Retinal pigment epithelial cell (primary cell): ENCODE measurements around the gene CYP4V2.
A peak's percentile ranks its signal among the peaks of the same experiment; 100 is the strongest.

Experiments
- DNase-seq: peaks from one replicate; pipeline ENCODE4 v3.0.0-alpha.2; 2010; ENCODE audit warnings: low read depth
- H3K4me3 ChIP-seq: 2 replicates; pipeline ENCODE4 v1.5.1; 2011; ENCODE audit warnings: mild to moderate bottlenecking, low read length, control low read depth, moderate library complexity
- TF ChIP-seq, protein P1 (sequence below): conservative IDR thresholded peaks from 2 replicates; pipeline ENCODE4 v1.5.1; 2011; ENCODE audit warnings: low read depth, low read length, control low read depth, inconsistent platforms

Gene CYP4V2

DNA sequence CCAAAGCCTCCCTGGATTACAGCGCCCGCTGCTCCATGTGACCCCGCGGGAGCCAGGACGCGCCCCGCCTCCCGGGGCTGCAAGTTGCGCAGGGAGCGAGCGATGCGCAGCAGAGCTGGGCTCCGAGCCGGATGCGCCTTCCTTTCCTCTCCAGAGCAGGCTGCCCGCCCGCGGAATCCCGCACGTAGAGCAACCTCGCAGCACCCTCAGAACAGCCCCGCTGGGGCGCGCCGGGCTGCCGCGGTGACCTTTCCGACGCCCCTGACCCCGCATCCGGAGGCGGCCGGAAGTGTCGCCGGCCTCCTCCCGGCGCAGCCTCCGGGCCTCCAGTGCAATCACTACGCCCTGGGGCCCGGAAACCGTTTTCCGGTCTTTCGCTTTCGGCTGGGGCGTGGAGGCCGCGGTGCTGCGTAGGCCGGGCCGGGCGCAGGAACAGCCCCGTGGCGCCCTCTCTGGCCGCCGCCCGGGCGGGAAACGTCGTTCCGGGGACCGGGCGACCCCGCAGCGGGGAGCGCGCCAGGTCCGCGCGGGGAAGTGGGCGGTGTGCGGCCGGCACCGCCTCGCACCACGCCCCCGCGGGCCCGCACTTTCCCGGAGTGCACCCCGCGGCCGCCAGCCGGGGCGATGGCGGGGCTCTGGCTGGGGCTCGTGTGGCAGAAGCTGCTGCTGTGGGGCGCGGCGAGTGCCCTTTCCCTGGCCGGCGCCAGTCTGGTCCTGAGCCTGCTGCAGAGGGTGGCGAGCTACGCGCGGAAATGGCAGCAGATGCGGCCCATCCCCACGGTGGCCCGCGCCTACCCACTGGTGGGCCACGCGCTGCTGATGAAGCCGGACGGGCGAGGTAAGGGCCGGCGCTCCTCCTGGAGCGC lies at the start of gene CYP4V2:
Gene CYP4V2 (plus strand): TSS at position 368 of the 866 bp plus-strand sequence. CDS start 257 bp downstream, at position 625.
- TF ChIP-seq, protein P1, sequence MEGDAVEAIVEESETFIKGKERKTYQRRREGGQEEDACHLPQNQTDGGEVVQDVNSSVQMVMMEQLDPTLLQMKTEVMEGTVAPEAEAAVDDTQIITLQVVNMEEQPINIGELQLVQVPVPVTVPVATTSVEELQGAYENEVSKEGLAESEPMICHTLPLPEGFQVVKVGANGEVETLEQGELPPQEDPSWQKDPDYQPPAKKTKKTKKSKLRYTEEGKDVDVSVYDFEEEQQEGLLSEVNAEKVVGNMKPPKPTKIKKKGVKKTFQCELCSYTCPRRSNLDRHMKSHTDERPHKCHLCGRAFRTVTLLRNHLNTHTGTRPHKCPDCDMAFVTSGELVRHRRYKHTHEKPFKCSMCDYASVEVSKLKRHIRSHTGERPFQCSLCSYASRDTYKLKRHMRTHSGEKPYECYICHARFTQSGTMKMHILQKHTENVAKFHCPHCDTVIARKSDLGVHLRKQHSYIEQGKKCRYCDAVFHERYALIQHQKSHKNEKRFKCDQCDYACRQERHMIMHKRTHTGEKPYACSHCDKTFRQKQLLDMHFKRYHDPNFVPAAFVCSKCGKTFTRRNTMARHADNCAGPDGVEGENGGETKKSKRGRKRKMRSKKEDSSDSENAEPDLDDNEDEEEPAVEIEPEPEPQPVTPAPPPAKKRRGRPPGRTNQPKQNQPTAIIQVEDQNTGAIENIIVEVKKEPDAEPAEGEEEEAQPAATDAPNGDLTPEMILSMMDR: no peak

DNA sequence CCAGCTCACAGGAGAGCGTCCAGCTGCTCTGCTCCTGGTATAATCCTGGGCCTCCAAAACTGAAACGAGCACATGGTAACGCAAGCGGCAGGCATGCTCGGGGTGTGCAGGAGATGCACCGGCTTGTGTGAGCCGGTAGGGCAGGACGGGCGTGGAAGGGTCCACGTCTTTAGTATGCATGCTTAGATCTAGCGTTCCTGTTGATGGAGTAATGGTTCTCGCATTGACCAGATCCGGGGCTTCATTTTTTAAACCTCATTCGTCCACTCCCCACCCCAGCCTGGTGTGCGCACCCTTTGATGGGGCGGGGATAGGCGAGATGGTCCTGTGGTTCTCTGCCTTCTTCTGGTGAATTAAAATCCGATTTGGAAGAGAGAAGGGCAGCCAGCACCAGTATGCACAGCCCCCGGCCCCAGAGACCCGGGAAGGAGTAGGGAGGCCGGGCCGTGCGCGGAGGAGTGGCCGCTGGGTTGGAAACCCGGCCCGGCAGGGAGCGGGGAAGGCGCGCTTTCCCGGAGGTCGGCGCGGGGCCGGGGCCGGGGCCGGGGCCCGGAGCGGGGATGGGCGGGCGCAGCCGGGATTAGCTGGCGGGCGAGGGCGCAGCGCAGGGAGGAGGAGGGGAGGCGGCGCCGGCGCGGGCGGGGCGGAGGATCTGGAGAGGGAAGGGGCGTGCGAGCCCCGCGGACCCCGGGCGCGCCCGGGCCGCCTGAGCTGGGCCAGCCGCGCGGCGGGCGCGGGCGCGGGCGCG lies 47.0 kb upstream of the CYP4V2 start:
- H3K4me3 ChIP-seq: peak overlapping the region; percentile 58
- no peak for DNase-seq

More for the DNA sequence above, at the start of gene CYP4V2:
- DNase-seq: no peak
- peak within 1 kb of the TSS; percentile 77 for H3K4me3 ChIP-seq

DNA sequence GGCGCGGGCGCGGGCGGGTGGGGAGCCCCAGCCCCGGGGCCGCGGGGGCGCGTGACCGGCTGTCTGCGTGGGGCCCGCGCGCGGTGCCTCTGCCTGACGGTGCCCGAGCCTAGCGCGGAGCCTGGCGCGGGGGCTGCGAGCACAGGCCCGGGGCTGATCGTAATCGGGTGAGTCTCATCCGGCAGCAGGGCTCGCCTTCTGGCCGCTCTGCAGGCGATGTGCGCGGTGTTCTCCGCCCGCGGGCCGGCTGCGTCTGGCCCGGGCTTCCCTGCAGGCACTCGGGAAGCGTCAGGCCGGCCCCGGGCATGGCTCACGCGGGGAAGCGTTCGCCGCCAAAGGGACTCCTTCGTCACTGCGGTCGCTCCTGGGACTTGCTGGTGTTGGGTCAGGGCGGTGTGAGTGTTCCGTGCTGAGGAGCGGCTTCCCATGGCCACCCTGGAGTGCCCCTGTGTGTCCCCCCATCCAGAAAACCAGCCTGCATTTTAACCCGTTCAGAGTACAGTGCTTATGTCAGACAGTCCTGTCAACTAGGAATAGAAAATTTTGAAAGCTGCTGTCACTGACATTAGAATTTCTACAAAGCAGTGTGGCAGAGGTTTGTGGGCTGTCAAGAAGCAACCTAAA lies 46.3 kb upstream of the CYP4V2 start:
- peak overlapping the region; percentile 54 for H3K4me3 ChIP-seq
- DNase-seq: no peak

More for the DNA sequence above, 47.0 kb upstream of the CYP4V2 start:
- TF ChIP-seq, protein P1: peak; percentile 6

DNA sequence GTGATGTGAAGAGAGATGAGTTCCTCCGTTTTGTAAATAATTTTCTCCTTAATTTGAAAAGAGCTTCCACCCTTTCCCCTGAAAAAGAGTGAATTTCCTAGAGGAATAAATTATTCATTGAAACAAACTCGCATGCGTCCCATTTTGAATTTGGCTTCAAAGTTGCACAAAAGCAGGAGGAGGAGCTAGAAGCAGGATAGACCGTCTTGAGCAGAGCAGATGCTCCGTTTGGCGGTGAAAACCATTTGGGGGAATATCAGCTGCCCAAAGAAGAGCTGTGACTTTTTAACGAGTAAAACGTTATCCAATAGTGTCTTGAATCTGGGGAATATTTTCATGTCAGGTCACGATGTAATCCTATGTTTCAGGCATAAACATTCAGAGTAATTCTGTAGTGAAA lies 44.9 kb upstream of the CYP4V2 start:
- no peak overlapping the region for H3K4me3 ChIP-seq
- TF ChIP-seq, protein P1: no peak

More for the DNA sequence above, 46.3 kb upstream of the CYP4V2 start:
- TF ChIP-seq, protein P1: no peak

DNA sequence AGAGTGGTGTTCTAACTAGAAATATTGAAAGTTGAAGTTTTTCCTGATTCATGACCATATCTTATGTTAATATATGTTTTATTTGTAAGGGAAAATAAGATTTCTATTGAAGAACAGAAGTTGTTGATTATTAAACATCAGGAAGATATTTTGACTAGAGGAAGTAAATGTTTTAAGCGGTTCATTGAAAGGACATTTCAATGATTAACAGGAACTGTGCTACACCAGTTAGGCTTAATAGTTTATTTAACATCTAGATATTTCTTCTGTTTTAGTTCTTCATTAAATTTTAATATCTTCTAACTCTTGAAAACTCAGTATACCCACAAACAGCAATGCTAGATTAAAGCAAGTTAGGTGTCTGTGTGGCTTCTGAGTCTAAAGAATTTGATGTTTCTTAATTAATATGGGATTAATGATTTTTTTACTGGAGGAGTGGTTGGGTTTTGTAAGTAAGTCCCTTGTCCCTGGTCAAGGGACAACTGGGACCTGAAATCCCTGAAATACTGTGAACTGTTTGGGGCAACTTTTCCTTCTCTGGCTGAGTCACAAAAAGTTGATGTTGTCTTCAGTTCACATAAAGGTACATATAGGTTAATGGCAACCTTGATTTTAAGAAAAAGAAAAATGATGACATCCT lies 42.9 kb upstream of the CYP4V2 start:
- TF ChIP-seq, protein P1: no peak
- H3K4me3 ChIP-seq: no peak overlapping the region
- no peak for DNase-seq

More for the DNA sequence above, 44.9 kb upstream of the CYP4V2 start:
- no peak for DNase-seq

DNA sequence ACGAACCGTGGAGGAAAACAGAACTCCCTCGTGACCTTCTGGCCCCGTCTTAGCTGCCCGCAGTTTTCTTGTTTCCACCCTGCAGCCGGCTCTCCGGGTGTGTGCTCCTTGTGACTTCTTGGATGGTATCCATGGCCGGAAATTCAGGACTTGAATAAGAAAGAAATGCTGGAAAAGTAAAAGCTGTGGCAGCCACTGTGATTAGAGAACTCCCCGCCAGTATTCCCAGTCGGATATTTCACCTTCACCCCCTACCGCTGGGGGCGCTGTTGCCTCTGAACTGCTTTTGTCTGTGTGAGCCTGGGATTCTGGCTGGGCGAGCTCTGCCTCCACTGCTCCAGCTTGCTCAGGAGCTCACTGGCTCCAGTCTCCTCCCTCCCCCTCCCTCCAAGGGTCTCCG lies 41.5 kb upstream of the CYP4V2 start:
- no peak overlapping the region for H3K4me3 ChIP-seq
- DNase-seq: peak; percentile 42
- TF ChIP-seq, protein P1: peak; percentile 54
